Activated naive CD4-positive, alpha-beta T cell treated with anti-CD3 and anti-CD28 coated beads, Interleukin-2, amount 10 ng/mL, durations not matched to agents 5 hours and 36 hours (primary cell): ENCODE data around the gene GLTP. TPM values are rescaled to one million over a fixed set of nuclear protein-coding genes. Genes with fewer than 3 reads are reported as not detected.

Experiments
- microRNA-seq: library from miRNA; unstranded; fragments of <30 nt; microRNA quantifications from one replicate; pipeline ENCODE4 v1.2.0, GENCODE V29; 2022; ENCODE audit warnings: borderline microRNAs expressed, borderline replicate concordance
- total RNA-seq, 2 experiments: library from RNA; stranded (reverse); gene quantifications; one replicate each; pipeline ENCODE4 v1.2.3, GENCODE V29; 2021

Gene GLTP, protein sequence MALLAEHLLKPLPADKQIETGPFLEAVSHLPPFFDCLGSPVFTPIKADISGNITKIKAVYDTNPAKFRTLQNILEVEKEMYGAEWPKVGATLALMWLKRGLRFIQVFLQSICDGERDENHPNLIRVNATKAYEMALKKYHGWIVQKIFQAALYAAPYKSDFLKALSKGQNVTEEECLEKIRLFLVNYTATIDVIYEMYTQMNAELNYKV
- total RNA-seq, result 10 to 100 TPM; 21.4 to 23.0 TPM

DNA sequence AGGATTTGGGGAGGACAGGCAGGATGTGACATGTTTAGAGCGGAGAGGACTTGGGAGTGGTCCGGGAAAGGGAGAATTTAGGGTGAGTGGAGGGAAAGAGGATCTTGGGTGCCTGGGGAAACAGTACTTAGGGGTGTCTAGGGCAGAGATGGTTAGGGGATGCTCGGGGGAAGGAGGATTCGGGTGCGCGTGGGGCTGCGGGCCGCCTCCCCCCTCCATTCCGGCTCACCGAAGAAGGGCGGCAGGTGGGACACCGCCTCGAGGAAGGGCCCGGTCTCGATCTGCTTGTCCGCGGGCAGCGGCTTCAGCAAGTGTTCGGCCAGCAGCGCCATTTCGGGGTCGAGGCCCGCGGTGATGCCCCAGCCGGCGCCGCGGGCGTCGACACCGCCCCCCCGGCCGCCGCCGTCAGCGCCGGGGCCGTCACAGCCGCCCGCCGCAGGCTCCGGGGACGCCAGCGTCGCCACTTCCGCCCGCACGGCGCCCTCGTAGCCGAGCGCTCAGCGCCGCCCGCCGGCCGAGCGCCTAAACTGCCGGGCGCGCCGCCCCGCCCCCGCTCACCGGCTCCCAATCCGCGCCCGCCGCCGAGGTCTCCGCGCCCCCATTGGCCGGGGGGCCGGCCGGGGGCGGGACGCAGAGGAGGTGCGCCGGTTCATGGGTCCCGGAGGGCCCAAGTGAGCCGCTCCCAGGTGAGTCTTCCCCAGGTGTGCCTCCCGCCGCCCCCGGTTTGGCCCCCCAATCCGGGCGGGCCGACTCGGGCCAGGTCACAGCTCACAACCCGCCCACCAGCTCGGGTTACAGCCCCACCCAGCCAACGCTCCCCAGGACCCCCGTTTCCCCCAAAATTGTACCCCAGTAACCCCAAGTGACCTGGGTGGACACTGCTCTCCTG lies at the start of gene GLTP:
GLTP (minus strand) TSS at position 499 of the 889 bp plus-strand sequence; CDS start at position 332, 167 bp downstream.

DNA sequence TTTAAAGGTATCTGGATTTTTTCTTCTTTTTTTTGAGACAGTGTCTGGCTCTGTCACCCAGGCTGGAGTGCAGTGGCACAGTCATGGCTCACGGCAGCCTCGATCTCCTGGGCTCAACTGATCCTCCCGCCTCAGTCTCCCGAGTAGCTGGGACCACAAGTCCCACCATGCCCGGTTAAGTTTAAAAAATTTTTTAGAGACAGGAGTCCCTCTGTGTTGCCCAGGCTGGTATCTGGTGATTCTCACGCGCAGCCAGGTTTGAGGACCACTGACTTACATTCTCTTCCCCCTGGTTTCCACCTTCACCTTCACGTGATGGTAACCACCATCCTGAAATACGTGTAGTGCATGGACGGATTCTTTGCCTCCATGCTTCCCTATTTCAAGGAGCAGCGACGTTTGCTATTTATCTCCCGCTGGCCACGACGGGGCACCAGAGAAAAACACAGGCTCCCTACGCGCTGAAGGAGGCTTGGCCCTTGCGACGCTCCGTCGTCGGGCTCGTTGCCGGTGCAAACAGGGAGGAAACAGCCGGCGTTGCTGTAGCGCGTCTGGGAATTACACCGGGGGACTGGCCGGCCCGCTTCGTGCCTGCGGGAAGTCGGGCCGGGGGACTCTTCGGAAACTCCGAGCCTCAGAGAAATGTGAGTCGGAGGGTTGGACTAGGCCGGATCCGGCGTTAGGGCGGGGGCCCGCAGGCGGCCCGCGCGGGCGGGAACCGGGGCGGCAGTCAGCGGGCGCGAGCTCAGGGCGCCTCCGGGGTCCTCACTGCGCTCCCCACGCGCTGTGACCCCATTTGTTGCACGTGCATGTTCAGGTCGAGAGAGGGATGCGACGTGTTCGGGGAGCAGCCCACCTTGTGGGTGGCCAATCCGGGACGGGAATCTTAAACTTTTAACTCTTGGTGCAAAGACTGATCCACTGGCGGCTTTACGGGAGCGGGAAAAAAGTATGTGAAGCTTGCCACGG lies 19.7 kb upstream of the GLTP start, which contains the start of gene TCHP:
TCHP (plus strand) TSS at position 492 of the 969 bp plus-strand sequence. CDS start 2,753 bp downstream, outside the sequence.

DNA sequence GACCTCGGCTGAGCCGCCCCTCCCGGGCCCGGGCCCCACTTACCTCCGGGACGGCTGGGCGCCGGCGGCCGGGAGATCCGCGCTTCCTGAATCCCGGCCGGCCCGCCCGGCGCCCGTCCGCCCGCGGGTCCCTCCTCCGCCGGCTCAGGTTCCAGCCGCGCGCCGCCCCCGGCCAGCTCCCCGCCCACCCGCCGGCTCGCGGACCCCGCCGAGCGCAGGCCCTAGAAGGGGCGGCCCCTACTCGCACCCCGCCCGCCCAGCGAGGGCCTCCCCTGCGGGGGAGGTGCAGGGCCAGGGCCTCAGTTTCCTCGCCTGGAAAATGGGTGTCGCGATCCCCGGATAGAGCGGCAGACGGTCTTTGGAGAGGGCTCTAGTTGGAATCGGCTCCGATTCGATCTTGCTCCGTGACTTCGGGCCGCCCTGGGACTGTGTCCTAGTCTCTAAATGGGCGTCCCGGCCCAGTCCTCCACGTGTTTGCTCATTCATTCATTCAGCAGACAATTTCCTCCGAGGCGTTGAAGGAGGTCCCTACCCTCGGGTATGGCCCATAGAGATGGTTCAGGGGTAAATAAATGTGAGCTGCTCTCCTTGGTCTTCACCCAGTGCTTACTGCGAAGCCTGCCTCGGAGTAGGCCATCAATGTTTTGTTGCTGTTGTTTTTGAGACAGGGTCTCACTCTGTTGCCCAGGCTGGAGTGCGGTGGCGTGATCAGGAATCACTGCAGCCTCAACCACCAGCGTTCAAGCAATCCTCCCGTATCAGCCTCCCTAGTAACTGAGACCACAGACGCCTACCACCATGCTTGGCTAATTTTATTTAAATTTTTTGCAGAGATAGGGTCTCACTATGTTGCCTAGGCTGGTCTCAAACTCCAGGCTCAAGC lies 46.8 kb downstream of the GLTP start, which contains the start of gene TRPV4:
TRPV4 (minus strand) TSS at position 92 of the 883 bp plus-strand sequence. CDS start 18,602 bp downstream, outside the sequence.

Small RNA genes within 50 kb of the gene (microRNA-seq; reads per million reads assigned to microRNA genes)
- not detected for gene MIR4497

Other genes starting within 250 kb of the GLTP start
- under 1 TPM; 0.58 to 0.60 TPM for gene FAM222A, start 166.7 kb downstream of the GLTP start, total RNA-seq
- gene TRPV4, start 47.1 kb downstream of the GLTP start, total RNA-seq, result not detected
- gene TCHP, start 19.7 kb upstream of the GLTP start, total RNA-seq, result 10 to 100 TPM; 28.6 to 34.2 TPM
- gene GIT2, start 115.8 kb upstream of the GLTP start, total RNA-seq, result 100 to 1,000 TPM; 108 to 110 TPM
- gene ANKRD13A, start 118.9 kb upstream of the GLTP start, total RNA-seq, result 10 to 100 TPM; 78.3 TPM
- gene C12orf76, start 168.0 kb upstream of the GLTP start, total RNA-seq, result 10 to 100 TPM; 29.8 to 31.7 TPM
- 1 to 10 TPM; 2.1 to 2.4 TPM for gene IFT81, start 243.8 kb upstream of the GLTP start, total RNA-seq